GM12891 (cell line): ENCODE data around the gene KIF16B.

Source experiments
- PAX5 ChIP-seq: IDR thresholded peaks from 2 replicates; pipeline ENCODE4 v1.6.1; 2011; ENCODE audit warnings: low read length, moderate library complexity, mild to moderate bottlenecking; ENCODE audit not compliant: insufficient read depth, severe bottlenecking
- POLR2A ChIP-seq: IDR thresholded peaks from 2 replicates; pipeline ENCODE4 v1.6.1; 2011; ENCODE audit warnings: low read depth, low read length, control low read depth
- POLR2AphosphoS5 ChIP-seq: IDR thresholded peaks from 2 replicates; pipeline ENCODE4 v1.6.1; 2011; ENCODE audit warnings: low read depth, low read length, control low read depth
- TAF1 ChIP-seq: IDR thresholded peaks from 2 replicates; pipeline ENCODE4 v1.6.1; 2011; ENCODE audit warnings: low read depth, low read length, control low read depth

GRCh38 chr20:16400234-16400633 is 173.0 kb downstream of the KIF16B start:
- no peak for TF ChIP-seq POLR2A
- no peak for TF ChIP-seq POLR2AphosphoS5
- no peak for TF ChIP-seq TAF1
- TF ChIP-seq PAX5: no peak
